HepG2 (cell line): ENCODE measurements around the gene NACC2. TPM values are rescaled to one million over a fixed set of nuclear protein-coding genes. Genes with fewer than 3 reads are reported as not detected.

ENCODE experiments used
- ATAC-seq: fragments of 200-7000 bp; cut with Tn5 transposase; 3 replicates; pipeline ENCODE4 v1.9.1; 2020; ENCODE audit warnings: mild to moderate bottlenecking, moderate library complexity
- BruUV-seq: library from RNA; stranded (reverse); fragments of 400-500 nt; replicated peaks from 2 replicates; lab custom pipeline; 2021; lab: Mats Ljungman, UMichigan
- CTCF ChIA-PET: fragments of 300-600 bp; formaldehyde crosslinking; extraction: SDS; loops from one replicate; lab custom pipeline; 2021; ENCODE audit warnings: low total read pairs, inconsistent platforms, low intra/inter-chr PET ratio; lab: Yijun Ruan, JAX
- POLR2A ChIA-PET: fragments of 350-600 bp; sonication (Branson Sonifier 250); formaldehyde crosslinking; loops from one replicate; lab custom pipeline; 2020; ENCODE audit warnings: antibody characterized with exemption, inconsistent platforms; lab: Yijun Ruan, JAX
- DNase-seq: peaks from one replicate; pipeline ENCODE4 v3.0.0-alpha.2; 2015; ENCODE audit warnings: low spot score
- FAIRE-seq: peaks from 3 replicates; lab custom pipeline; 2011; peaks lifted over from hg19 to GRCh38; lab: Jason Lieb, UNC
- H2AFZ ChIP-seq: one replicate; pipeline ENCODE4 v1.6.1; 2011; ENCODE audit warnings: low read length, inconsistent platforms
- H3K27ac ChIP-seq: fragments of 300-600 bp; 3 replicates; pipeline ENCODE4 v1.8.0; 2011; ENCODE audit warnings: mixed run types, mild to moderate bottlenecking, mixed read lengths, low read length, inconsistent platforms; ENCODE audit not compliant: insufficient read depth; ENCODE audit errors: extremely low read length
- H3K27me3 ChIP-seq, 2 experiments: fragments of 200-600 bp in 1 of 2; 2 replicates in 1 of 2; 3 replicates in 1 of 2; pipeline versions ENCODE4 v1.6.0 to v1.8.0; 2011; ENCODE audit warnings: low read length in 2 of 2, mild to moderate bottlenecking in 2 of 2, moderate library complexity in 2 of 2, inconsistent platforms in 1 of 2; ENCODE audit not compliant: insufficient read depth in 2 of 2, control insufficient read depth in 1 of 2
- H3K36me3 ChIP-seq, 2 experiments: fragments of 200-600 bp in 1 of 2; replicated peaks in 1 of 2; 2 replicates in 1 of 2; 3 replicates in 1 of 2; pipeline versions ENCODE4 v1.5.1 to v1.8.0; 2011; ENCODE audit warnings: low read length in 2 of 2, inconsistent platforms in 1 of 2; ENCODE audit not compliant: insufficient read depth in 2 of 2, control insufficient read depth in 1 of 2
- H3K4me1 ChIP-seq: 2 replicates; pipeline ENCODE4 v1.5.1; 2012; ENCODE audit warnings: low read length, inconsistent platforms; ENCODE audit not compliant: insufficient read depth
- H3K4me2 ChIP-seq: 2 replicates; pipeline ENCODE4 v1.6.0; 2011; ENCODE audit warnings: low read depth, low read length, inconsistent platforms
- H3K4me3 ChIP-seq, 3 experiments: fragments of 200-600 bp in 1 of 3; sonication (generic), shearing (Covaris generic) in 1 of 3; replicated peaks in 1 of 3; 2 replicates each; pipeline ENCODE4 v1.5.1; 2011 to 2016; ENCODE audit warnings: low read length in 3 of 3, inconsistent platforms in 2 of 3, low read depth in 2 of 3, mild to moderate bottlenecking in 2 of 3, control low read depth in 1 of 3, mixed read lengths in 1 of 3; ENCODE audit not compliant: insufficient read depth in 1 of 3
- H3K79me2 ChIP-seq: one replicate; pipeline ENCODE4 v1.6.1; 2011; ENCODE audit warnings: low read length, inconsistent platforms; ENCODE audit not compliant: insufficient read depth
- H3K9ac ChIP-seq: 2 replicates; pipeline ENCODE4 v1.6.0; 2011; ENCODE audit warnings: mild to moderate bottlenecking, low read depth, low read length, inconsistent platforms; ENCODE audit not compliant: insufficient read depth
- H3K9me3 ChIP-seq: 2 replicates; pipeline ENCODE4 v1.5.1; 2012; ENCODE audit warnings: mild to moderate bottlenecking, low read length
- H4K20me1 ChIP-seq: 2 replicates; pipeline ENCODE4 v1.6.0; 2011; ENCODE audit warnings: inconsistent platforms, mild to moderate bottlenecking, low read length, moderate library complexity; ENCODE audit not compliant: insufficient read depth
- AGO2 ChIP-seq: fragments of 200-400 bp; formaldehyde crosslinking; optimal IDR thresholded peaks from 2 replicates; pipeline ENCODE3; 2017; ENCODE audit warnings: mild to moderate bottlenecking, low read depth, low read length, moderate library complexity
- FOXA1 ChIP-seq, 2 experiments: fragments of 450-650 bp in 1 of 2; sonication (generic) in 1 of 2; formaldehyde crosslinking in 1 of 2; IDR thresholded peaks; 2 replicates each; pipeline versions ENCODE4 v1.4.0 to v1.6.1; 2016 to 2020; ENCODE audit warnings: missing genetic modification reagents in 1 of 2
- REST ChIP-seq, 2 experiments: IDR thresholded peaks; 2 replicates each; pipeline ENCODE4 v1.6.1; 2011 to 2012; ENCODE audit warnings: low read length in 2 of 2, borderline replicate concordance in 1 of 2, low read depth in 1 of 2, mild to moderate bottlenecking in 1 of 2, moderate library complexity in 1 of 2
- TCF7L2 ChIP-seq: IDR thresholded peaks from 2 replicates; pipeline ENCODE4 v1.6.1; 2011; ENCODE audit warnings: mild to moderate bottlenecking, low read depth, low read length, moderate library complexity
- ZNF335 ChIP-seq: sonication (generic); formaldehyde crosslinking; IDR thresholded peaks from 2 replicates; pipeline ENCODE4 v1.4.0; 2020; ENCODE audit warnings: missing genetic modification reagents
- ZNF512B ChIP-seq: sonication (generic); formaldehyde crosslinking; IDR thresholded peaks from 2 replicates; pipeline ENCODE4 v1.5.1; 2020; ENCODE audit warnings: missing genetic modification reagents, mild to moderate bottlenecking, borderline replicate concordance
- WGBS: methylation state at CpG from one replicate; pipeline ENCODE4 v1.1.6; 2017; ENCODE audit warnings: low lambda C conversion rate; 5-methylcytosine and 5-hydroxymethylcytosine counted together
- in situ Hi-C: cut with HindIII; loops from 2 replicates; pipeline ENCODE4 v1.10.0; 2017; ENCODE audit warnings: low pct_unique_long_range_greater_than_20kb; ENCODE audit not compliant: extremely low pct_ligation_motif_present
- intact Hi-C: fragments of 100-400 bp; cut with micrococcal nuclease; formaldehyde crosslinking; loops from one replicate; pipeline ENCODE4 v1.10.0; 2022; ENCODE audit not compliant: unreplicated experiment
- polyA plus RNA-seq, 8 experiments: library from polyadenylated mRNA; depleted of rRNA in 3 of 8; stranded (reverse) in 7 of 8; unstranded in 1 of 8; fragments of >200 nt; fragmentation: Illumina TruSeq in 4 of 8; extraction: Trizol in 4 of 8; gene quantifications; 2 replicates each; pipeline versions ENCODE4 v1.2.1 to v1.2.3, GENCODE V29; 2011 to 2016; ENCODE audit warnings: low read depth in 4 of 8, missing spikeins in 1 of 8, mixed read lengths in 1 of 8; ENCODE audit not compliant: insufficient read depth in 1 of 8
- total RNA-seq, 5 experiments: library from RNA; depleted of rRNA; stranded (reverse); fragments of >200 nt; fragmentation: Illumina TruSeq; extraction: Trizol; gene quantifications; 2 replicates each; pipeline ENCODE4 v1.2.3, GENCODE V29; 2016; ENCODE audit warnings: low read depth in 1 of 5

The NACC2 gene
- total and polyA plus RNA-seq, 2 of the 13 experiments (the other 11 are each of a cell fraction or from before 2014, with no cell fraction given) = 5.9 to 12.3 TPM

- Histone ChIP-seq H3K9me3 (no peaks in the 10 kb centered on the region), H3K4me3 (no peak overlapping the region), H3K27me3 (no peaks in the 10 kb centered on the region), H3K79me2 (peaks cover 6% of the 10 kb centered on the region), H3K4me1 (peaks cover 61% of the 10 kb centered on the region), H3K4me2 (no peak overlapping the region), H4K20me1 (no peaks in the 10 kb centered on the region), H3K36me3 (peaks cover 3 to 8% of the 10 kb centered on the region in 2 experiments; a peak in 1 of 5 replicates), H2AFZ (no peak overlapping the region), H3K9ac (no peak overlapping the region), H3K27ac (no peak overlapping the region)
- intact Hi-C loops (loop anchor here (5.0 kb wide), 1 partner anchor 37 kb away; no protein-coding TSS in a partner anchor), in situ Hi-C loops (no loop called here)
- DNase-seq (no peak), FAIRE-seq (no peak), ATAC-seq (no peak)
- no peak for TF ChIP-seq ZNF335 (CRISPR knock-in tag)
- no peak for TF ChIP-seq FOXA1 (IDR thresholded peaks at IDR 0.05)
- TF ChIP-seq FOXA1 (CRISPR knock-in tag; IDR thresholded peaks at IDR 0.05) = no peak
- no peak for TF ChIP-seq ZNF512B
- no peak for TF ChIP-seq REST (IDR thresholded peaks at IDR 0.05; ENCODE audit: borderline replicate concordance in 1 of 2, low read depth in 1 of 2, low read length in 2 of 2)
- peak; percentile 58 for TF ChIP-seq AGO2
- TF ChIP-seq TCF7L2 = no peak
- ChIA-PET POLR2A (interaction anchor here (2.3 to 3.0 kb wide), 2 partner anchors 22 to 36 kb away, joined by 9 to 17 read pairs; no protein-coding TSS in a partner anchor), CTCF (no interaction called here)
- WGBS = 96% methylated on average over 4 of the region's 19 CpGs
- no TSS peak for BruUV-seq
Measured at GRCh38 chr9:136014924-136015633, 80.0 kb downstream of the NACC2 start.
